ENCODE data around the gene HEG1. TPM values are rescaled to one million over a fixed set of nuclear protein-coding genes. Genes with fewer than 3 reads are reported as not detected.

Gene HEG1
- total and polyA plus RNA-seq, 2 donors (not counting 3 experiments of a cell fraction or from before 2014, with no cell fraction given): 50.1 to 106 TPM

GRCh38 chr3:125013095-125013494 is 42.7 kb downstream of the HEG1 start:
- POLR2A ChIA-PET: no interaction called here
- BruUV-seq (replicated peaks): TSS peak; percentile 75
- Histone ChIP-seq H3K9me3 (replicated peaks; ENCODE audit: control insufficient read depth, insufficient read depth, low read length) (no peaks in the 10 kb centered on the region), H3K4me2 (ENCODE audit: insufficient read depth, low read length) (no peak overlapping the region), H2AFZ (ENCODE audit: low read depth, low read length) (no peak overlapping the region), H3K9ac (replicated peaks; ENCODE audit: extremely low read depth, insufficient read depth, low read length) (no peak overlapping the region), H3K27me3 (ENCODE audit: control insufficient read depth in 2 of 2, insufficient read depth in 2 of 2, low read length in 2 of 2) (no peaks in the 10 kb centered on the region), H3K4me3 (replicated peaks in 1 of 3; ENCODE audit: insufficient read depth in 1 of 3, low read depth in 1 of 3, low read length in 3 of 3) (no peak overlapping the region), H3K36me3 (ENCODE audit: control insufficient read depth in 2 of 2, extremely low read depth in 1 of 2, insufficient read depth in 2 of 2, low read length in 2 of 2) (peaks cover 19 to 43% of the 10 kb centered on the region in 2 experiments), H4K20me1 (replicated peaks; ENCODE audit: control insufficient read depth, extremely low read depth, insufficient read depth, low read length) (no peaks in the 10 kb centered on the region), H3K27ac (ENCODE audit: insufficient read depth, low read depth, low read length) (no peak overlapping the region), H3K4me1 (ENCODE audit: control insufficient read depth, extremely low read depth, insufficient read depth, low read length) (no peaks in the 10 kb centered on the region), H3K9me1 (replicated peaks; ENCODE audit: control insufficient read depth, extremely low read depth, insufficient read depth, low read length) (no peaks in the 10 kb centered on the region), H3K79me2 (ENCODE audit: control insufficient read depth, insufficient read depth, low read length) (no peaks in the 10 kb centered on the region)
- CTCF ChIA-PET: interaction anchor here (1.0 kb wide), 1 partner anchor 10 kb away, joined by 3 read pairs; no protein-coding TSS in a partner anchor
- DNase-seq (ENCODE audit: low read depth, low spot score) (no peak), FAIRE-seq (no peak)
- no peak for TF ChIP-seq GATA2 (IDR thresholded peaks at IDR 0.05; ENCODE audit: insufficient read depth, insufficient read length, low read depth, low read length)
- TF ChIP-seq, protein P1, sequence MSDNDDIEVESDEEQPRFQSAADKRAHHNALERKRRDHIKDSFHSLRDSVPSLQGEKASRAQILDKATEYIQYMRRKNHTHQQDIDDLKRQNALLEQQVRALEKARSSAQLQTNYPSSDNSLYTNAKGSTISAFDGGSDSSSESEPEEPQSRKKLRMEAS (IDR thresholded peaks at IDR 0.05; ENCODE audit: insufficient read depth, insufficient read length): no peak
- TF ChIP-seq CTCF (IDR thresholded peaks at IDR 0.05; ENCODE audit: extremely low read depth in 1 of 2, insufficient read depth in 1 of 2, low read depth in 1 of 2, low read length in 2 of 2): no peak
- no peak for TF ChIP-seq POLR2A (IDR thresholded peaks at IDR 0.05; ENCODE audit: low read depth, low read length)
- TF ChIP-seq EZH2 (IDR thresholded peaks at IDR 0.05; ENCODE audit: borderline replicate concordance, low read depth, low read length, severe bottlenecking): no peak
- no peak for TF ChIP-seq FOS (IDR thresholded peaks at IDR 0.05; ENCODE audit: borderline replicate concordance, insufficient read depth, low read length)
- TF ChIP-seq MYC (IDR thresholded peaks at IDR 0.05; ENCODE audit: low read depth, low read length): no peak
- TF ChIP-seq JUN (IDR thresholded peaks at IDR 0.05; ENCODE audit: borderline replicate concordance, insufficient read depth, insufficient read length, low read depth): no peak
- no peak for TF ChIP-seq POLR2AphosphoS5 (IDR thresholded peaks at IDR 0.05; ENCODE audit: insufficient read depth, low read depth, low read length)
- intact Hi-C loops (cut with micrococcal nuclease) (loop anchor here (5.0 kb wide), 1 partner anchor 39 kb away; no protein-coding TSS in a partner anchor), dilution Hi-C loops (cut with MboI; ENCODE audit: extremely low pct_ligation_motif_present, low sequenced_read_pairs) (no loop called here)
